ENCODE results near the gene S100B. TPM values are rescaled to one million over a fixed set of nuclear protein-coding genes. Genes with fewer than 3 reads are reported as not detected.

S100B gene
- total and polyA plus RNA-seq, 2 donors (not counting 3 experiments of a cell fraction or from before 2014, with no cell fraction given) = not detected

DNA sequence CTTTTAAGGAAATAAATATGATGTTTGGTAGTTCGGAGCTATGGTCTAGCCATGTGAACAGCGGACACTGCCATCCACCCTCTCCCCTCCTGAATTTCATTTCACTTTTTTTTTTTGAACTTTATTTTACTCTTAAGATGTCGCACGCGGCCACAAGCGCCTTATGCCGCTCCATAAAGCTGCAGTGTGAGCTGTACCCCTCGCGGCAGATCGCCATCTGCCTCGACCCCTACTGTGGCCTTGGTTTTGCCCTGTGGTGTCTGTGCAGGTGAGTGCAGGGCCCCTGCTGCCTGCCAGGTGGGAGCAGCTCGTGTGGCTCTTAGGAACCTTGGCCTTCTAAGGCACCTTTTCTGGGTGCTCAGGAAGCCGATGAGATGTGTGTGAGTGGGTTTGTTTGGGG, 48.1 kb downstream of the S100B start:
- POLR2A ChIA-PET = no interaction called here
- no peaks in the 10 kb centered on the region for H3K9me3 ChIP-seq (replicated peaks; ENCODE audit: control insufficient read depth, insufficient read depth, low read length)
- DNase-seq (ENCODE audit: low read depth, low spot score) = no peak

More for the DNA sequence above, 48.1 kb downstream of the S100B start:
- no peak for FAIRE-seq
- TF ChIP-seq GATA2 (IDR thresholded peaks at IDR 0.05; ENCODE audit: insufficient read depth, insufficient read length, low read depth, low read length) = no peak
- TF ChIP-seq, protein P1, sequence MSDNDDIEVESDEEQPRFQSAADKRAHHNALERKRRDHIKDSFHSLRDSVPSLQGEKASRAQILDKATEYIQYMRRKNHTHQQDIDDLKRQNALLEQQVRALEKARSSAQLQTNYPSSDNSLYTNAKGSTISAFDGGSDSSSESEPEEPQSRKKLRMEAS (IDR thresholded peaks at IDR 0.05; ENCODE audit: insufficient read depth, insufficient read length) = no peak
- no peak for TF ChIP-seq POLR2A (IDR thresholded peaks at IDR 0.05; ENCODE audit: low read depth, low read length)
- no peak for TF ChIP-seq EZH2 (IDR thresholded peaks at IDR 0.05; ENCODE audit: borderline replicate concordance, low read depth, low read length, severe bottlenecking)
- no peak for TF ChIP-seq POLR2AphosphoS5 (IDR thresholded peaks at IDR 0.05; ENCODE audit: insufficient read depth, low read depth, low read length)
- TF ChIP-seq FOS (IDR thresholded peaks at IDR 0.05; ENCODE audit: borderline replicate concordance, insufficient read depth, low read length) = no peak
- TF ChIP-seq, protein P2, sequence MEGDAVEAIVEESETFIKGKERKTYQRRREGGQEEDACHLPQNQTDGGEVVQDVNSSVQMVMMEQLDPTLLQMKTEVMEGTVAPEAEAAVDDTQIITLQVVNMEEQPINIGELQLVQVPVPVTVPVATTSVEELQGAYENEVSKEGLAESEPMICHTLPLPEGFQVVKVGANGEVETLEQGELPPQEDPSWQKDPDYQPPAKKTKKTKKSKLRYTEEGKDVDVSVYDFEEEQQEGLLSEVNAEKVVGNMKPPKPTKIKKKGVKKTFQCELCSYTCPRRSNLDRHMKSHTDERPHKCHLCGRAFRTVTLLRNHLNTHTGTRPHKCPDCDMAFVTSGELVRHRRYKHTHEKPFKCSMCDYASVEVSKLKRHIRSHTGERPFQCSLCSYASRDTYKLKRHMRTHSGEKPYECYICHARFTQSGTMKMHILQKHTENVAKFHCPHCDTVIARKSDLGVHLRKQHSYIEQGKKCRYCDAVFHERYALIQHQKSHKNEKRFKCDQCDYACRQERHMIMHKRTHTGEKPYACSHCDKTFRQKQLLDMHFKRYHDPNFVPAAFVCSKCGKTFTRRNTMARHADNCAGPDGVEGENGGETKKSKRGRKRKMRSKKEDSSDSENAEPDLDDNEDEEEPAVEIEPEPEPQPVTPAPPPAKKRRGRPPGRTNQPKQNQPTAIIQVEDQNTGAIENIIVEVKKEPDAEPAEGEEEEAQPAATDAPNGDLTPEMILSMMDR (IDR thresholded peaks at IDR 0.05; ENCODE audit: extremely low read depth in 1 of 2, insufficient read depth in 1 of 2, low read depth in 1 of 2, low read length in 2 of 2) = no peak
- TF ChIP-seq JUN (IDR thresholded peaks at IDR 0.05; ENCODE audit: borderline replicate concordance, insufficient read depth, insufficient read length, low read depth) = no peak
- TF ChIP-seq MYC (IDR thresholded peaks at IDR 0.05; ENCODE audit: low read depth, low read length) = no peak
- CTCF ChIA-PET = no interaction called here
- Histone ChIP-seq H3K9ac (replicated peaks; ENCODE audit: extremely low read depth, insufficient read depth, low read length) (no peak overlapping the region), H4K20me1 (replicated peaks; ENCODE audit: control insufficient read depth, extremely low read depth, insufficient read depth, low read length) (no peaks in the 10 kb centered on the region), H3K4me3 (replicated peaks in 1 of 3; ENCODE audit: insufficient read depth in 1 of 3, low read depth in 1 of 3, low read length in 3 of 3) (no peak overlapping the region), H3K4me2 (ENCODE audit: insufficient read depth, low read length) (no peak overlapping the region), H3K27me3 (ENCODE audit: control insufficient read depth in 2 of 2, insufficient read depth in 2 of 2, low read length in 2 of 2) (no peaks in the 10 kb centered on the region), H2AFZ (ENCODE audit: low read depth, low read length) (no peak overlapping the region), H3K36me3 (ENCODE audit: control insufficient read depth in 2 of 2, extremely low read depth in 1 of 2, insufficient read depth in 2 of 2, low read length in 2 of 2) (peaks cover 8 to 52% of the 10 kb centered on the region in 2 experiments), H3K9me1 (replicated peaks; ENCODE audit: control insufficient read depth, extremely low read depth, insufficient read depth, low read length) (no peaks in the 10 kb centered on the region), H3K27ac (ENCODE audit: insufficient read depth, low read depth, low read length) (no peak overlapping the region), H3K4me1 (ENCODE audit: control insufficient read depth, extremely low read depth, insufficient read depth, low read length) (peaks cover 7% of the 10 kb centered on the region), H3K79me2 (ENCODE audit: control insufficient read depth, insufficient read depth, low read length) (no peaks in the 10 kb centered on the region)
- dilution Hi-C loops (cut with MboI; ENCODE audit: extremely low pct_ligation_motif_present, low sequenced_read_pairs) (no loop called here), intact Hi-C loops (cut with micrococcal nuclease) (no loop called here)
- no TSS peak for BruUV-seq (replicated peaks)

Measured in endothelial cell of umbilical vein (primary cell).